SK-N-SH treated with all-trans-retinoic acid at 6 μM for 48 hours (cell line): ENCODE data around the gene ZFYVE19.

Experiments used
- ATAC-seq: fragments of 200-7000 bp; cut with Tn5 transposase; 3 replicates; pipeline ENCODE4 v1.9.1; 2020; ENCODE audit warnings: mild to moderate bottlenecking, moderate library complexity
- ARNTL ChIP-seq: fragments of 450-650 bp; formaldehyde crosslinking; IDR thresholded peaks from 2 replicates; pipeline ENCODE4 v1.5.0; 2020; ENCODE audit warnings: low read depth, mild to moderate bottlenecking, moderate library complexity, borderline replicate concordance
- CREB5 ChIP-seq: fragments of 250-450 bp; sonication (Bioruptor Pico); IDR thresholded peaks from 2 replicates; pipeline ENCODE4 v1.5.1; 2020; ENCODE audit warnings: low read depth, mild to moderate bottlenecking, moderate library complexity
- CSDC2 ChIP-seq: fragments of 250-450 bp; sonication (Bioruptor Pico); IDR thresholded peaks from 2 replicates; pipeline ENCODE4 v1.5.0; 2020; ENCODE audit warnings: mild to moderate bottlenecking, moderate library complexity
- ESRRG ChIP-seq: fragments of 250-450 bp; sonication (Bioruptor Pico); IDR thresholded peaks from 2 replicates; pipeline ENCODE4 v1.6.1; 2021; ENCODE audit warnings: mild to moderate bottlenecking
- GLIS3 ChIP-seq: fragments of 250-450 bp; sonication (Bioruptor Pico); IDR thresholded peaks from 2 replicates; pipeline ENCODE4 v1.5.0; 2020; ENCODE audit warnings: mild to moderate bottlenecking, moderate library complexity
- ISL1 ChIP-seq: fragments of 250-450 bp; sonication (Bioruptor Pico); IDR thresholded peaks from 2 replicates; pipeline ENCODE4 v2.1.2; 2022; ENCODE audit warnings: mild to moderate bottlenecking, moderate library complexity
- PATZ1 ChIP-seq: fragments of 250-450 bp; sonication (Bioruptor Pico); IDR thresholded peaks from 2 replicates; pipeline ENCODE4 v1.8.0; 2020; ENCODE audit warnings: mild to moderate bottlenecking, moderate library complexity, borderline replicate concordance
- POU6F1 ChIP-seq: fragments of 250-450 bp; sonication (Bioruptor Pico); IDR thresholded peaks from 2 replicates; pipeline ENCODE4 v1.8.0; 2021; ENCODE audit warnings: low read depth, mild to moderate bottlenecking, moderate library complexity, borderline replicate concordance
- PPARA ChIP-seq: fragments of 250-450 bp; sonication (Bioruptor Pico); IDR thresholded peaks from 2 replicates; pipeline ENCODE4 v1.5.0; 2020; ENCODE audit warnings: mild to moderate bottlenecking, borderline replicate concordance
- RARB ChIP-seq: fragments of 250-450 bp; sonication (Bioruptor Pico); IDR thresholded peaks from 2 replicates; pipeline ENCODE4 v1.8.0; 2021; ENCODE audit warnings: mild to moderate bottlenecking, moderate library complexity
- SNAI2 ChIP-seq: fragments of 250-450 bp; sonication (Bioruptor Pico); IDR thresholded peaks from 2 replicates; pipeline ENCODE4 v1.5.0; 2020; ENCODE audit warnings: mild to moderate bottlenecking, moderate library complexity
- TCF4 ChIP-seq: fragments of 250-450 bp; sonication (Bioruptor Pico); IDR thresholded peaks from 2 replicates; pipeline ENCODE4 v1.8.0; 2021; ENCODE audit warnings: mild to moderate bottlenecking, moderate library complexity, borderline replicate concordance
- TOX ChIP-seq: fragments of 250-450 bp; sonication (Bioruptor Pico); IDR thresholded peaks from 2 replicates; pipeline ENCODE4 v1.8.0; 2021; ENCODE audit warnings: mild to moderate bottlenecking, moderate library complexity, borderline replicate concordance
- TSHZ2 ChIP-seq: fragments of 250-450 bp; sonication (Bioruptor Pico); IDR thresholded peaks from 2 replicates; pipeline ENCODE4 v1.5.0; 2020; ENCODE audit warnings: mild to moderate bottlenecking, moderate library complexity
- ZC3H10 ChIP-seq: fragments of 250-450 bp; sonication (Bioruptor Pico); IDR thresholded peaks from 2 replicates; pipeline ENCODE4 v1.5.1; 2021; ENCODE audit warnings: mild to moderate bottlenecking, moderate library complexity
- ZFP3 ChIP-seq: fragments of 250-450 bp; sonication (Bioruptor Pico); IDR thresholded peaks from 2 replicates; pipeline ENCODE4 v1.5.0; 2020; ENCODE audit warnings: mild to moderate bottlenecking, moderate library complexity
- ZFP30 ChIP-seq: fragments of 450-650 bp; formaldehyde crosslinking; IDR thresholded peaks from 2 replicates; pipeline ENCODE4 v1.5.0; 2022; ENCODE audit warnings: mild to moderate bottlenecking, moderate library complexity
- ZNF565 ChIP-seq: fragments of 450-650 bp; formaldehyde crosslinking; conservative IDR thresholded peaks from 2 replicates; pipeline ENCODE4 v1.5.0; 2020; ENCODE audit warnings: low read depth, mild to moderate bottlenecking, moderate library complexity
- ZNF70 ChIP-seq: fragments of 450-650 bp; formaldehyde crosslinking; IDR thresholded peaks from 2 replicates; pipeline ENCODE4 v1.5.0; 2020; ENCODE audit warnings: mild to moderate bottlenecking, moderate library complexity
- ZNF8 ChIP-seq: fragments of 450-650 bp; formaldehyde crosslinking; IDR thresholded peaks from 2 replicates; pipeline ENCODE4 v1.5.0; 2020; ENCODE audit warnings: mild to moderate bottlenecking, moderate library complexity

Gene ZFYVE19

GRCh38 chr15:40808861-40809450 lies 2.1 kb downstream of the ZFYVE19 start (continued):
- TF ChIP-seq TSHZ2 (CRISPR knock-in tag), result no peak
- no peak for TF ChIP-seq ZFP30 (CRISPR knock-in tag)
- TF ChIP-seq CSDC2 (CRISPR knock-in tag), result no peak
- TF ChIP-seq PPARA, result no peak
- TF ChIP-seq ZNF70 (CRISPR knock-in tag), result no peak
- TF ChIP-seq POU6F1 (CRISPR knock-in tag), result no peak
- TF ChIP-seq ZFP3, result no peak

- no peak for TF ChIP-seq CREB5 (CRISPR knock-in tag)
- TF ChIP-seq SNAI2 (CRISPR knock-in tag), result no peak
- no peak for TF ChIP-seq TOX
- TF ChIP-seq ISL1 (CRISPR knock-in tag), result no peak
- no peak for TF ChIP-seq ZNF565 (CRISPR knock-in tag)
- no peak for TF ChIP-seq RARB (CRISPR knock-in tag)
- no peak for TF ChIP-seq ZNF8 (CRISPR knock-in tag)
- no peak for TF ChIP-seq CSDC2 (CRISPR knock-in tag)
- no peak for TF ChIP-seq ZC3H10 (CRISPR knock-in tag)
- TF ChIP-seq ESRRG (CRISPR knock-in tag), result no peak
- TF ChIP-seq ZNF70 (CRISPR knock-in tag), result no peak
- no peak for TF ChIP-seq TSHZ2 (CRISPR knock-in tag)
- TF ChIP-seq ARNTL (CRISPR knock-in tag), result no peak
- no peak for TF ChIP-seq TCF4 (CRISPR knock-in tag)
- ATAC-seq, result no peak
Measured at GRCh38 chr15:40812721-40813425, 6.0 kb downstream of the ZFYVE19 start.

- TF ChIP-seq RARB (CRISPR knock-in tag) (no peak), GLIS3 (CRISPR knock-in tag) (no peak), TOX (no peak), PPARA (no peak), SNAI2 (CRISPR knock-in tag) (no peak), CSDC2 (CRISPR knock-in tag) (no peak), POU6F1 (CRISPR knock-in tag) (no peak), ZFP30 (CRISPR knock-in tag) (no peak), PATZ1 (CRISPR knock-in tag) (no peak), CREB5 (CRISPR knock-in tag) (no peak)
- no peak; the same call in 1 of the 3 replicates for ATAC-seq
Measured at GRCh38 chr15:40815042-40815698, 8.3 kb downstream of the ZFYVE19 start.
